Lung (tissue), 12 donors: ENCODE results near the gene BIRC7. TPM values are rescaled to one million over a fixed set of nuclear protein-coding genes. Genes with fewer than 3 reads are reported as not detected.

Source experiments
- ATAC-seq: fragments of 200-7000 bp; cut with Tn5 transposase; one replicate; pipeline ENCODE4 v1.9.1; 2020; ENCODE audit warnings: moderate number of reproducible peaks; ENCODE audit not compliant: insufficient read depth, low FRiP score
- DNase-seq, 3 donors: peaks; one replicate each; pipeline ENCODE4 v3.0.0-alpha.2; 2013 to 2017
- H3K27ac ChIP-seq, 2 donors: one replicate each; pipeline ENCODE4 v1.5.1; 2013; ENCODE audit warnings: mild to moderate bottlenecking in 2 of 2, moderate library complexity in 2 of 2, control low read depth in 1 of 2, inconsistent platforms in 1 of 2, low read depth in 1 of 2, low read length in 1 of 2
- H3K27me3 ChIP-seq, 3 donors: one replicate each; pipeline ENCODE4 v1.5.1; 2013; ENCODE audit warnings: low read length in 2 of 3; ENCODE audit not compliant: control insufficient read depth in 3 of 3, insufficient read depth in 3 of 3
- H3K36me3 ChIP-seq, 4 donors: one replicate each; pipeline ENCODE4 v1.5.1; 2013; ENCODE audit warnings: low read length in 4 of 4, mild to moderate bottlenecking in 1 of 4, moderate library complexity in 1 of 4; ENCODE audit not compliant: control insufficient read depth in 4 of 4, insufficient read depth in 4 of 4
- H3K4me1 ChIP-seq, 5 donors: one replicate each; pipeline ENCODE4 v1.5.1; 2013; ENCODE audit warnings: low read length in 5 of 5, mild to moderate bottlenecking in 2 of 5, moderate library complexity in 1 of 5; ENCODE audit not compliant: control insufficient read depth in 5 of 5, insufficient read depth in 5 of 5
- H3K4me3 ChIP-seq: one replicate; pipeline ENCODE4 v1.5.1; 2013; ENCODE audit warnings: mild to moderate bottlenecking, control low read depth, moderate library complexity
- H3K9ac ChIP-seq, 2 donors: one replicate each; pipeline ENCODE4 v1.5.1; 2013; ENCODE audit warnings: low read length in 2 of 2, control low read depth in 1 of 2; ENCODE audit not compliant: insufficient read depth in 1 of 2
- H3K9me3 ChIP-seq, 4 donors: one replicate each; pipeline ENCODE4 v1.5.1; 2013; ENCODE audit warnings: low read length in 3 of 4, mild to moderate bottlenecking in 1 of 4, moderate library complexity in 1 of 4; ENCODE audit not compliant: control insufficient read depth in 4 of 4, insufficient read depth in 3 of 4
- CTCF ChIP-seq: IDR thresholded peaks from 2 replicates; pipeline ENCODE4 v1.5.1; 2012; ENCODE audit warnings: mild to moderate bottlenecking; ENCODE audit errors: control extremely low read depth, extremely low read depth
- WGBS, 2 donors: extraction: QIAGEN DNeasy Blood & Tissue Kit; methylation state at CpG; one replicate each; pipeline ENCODE4 v1.1.7; 2013; 5-methylcytosine and 5-hydroxymethylcytosine counted together
- polyA plus RNA-seq, 2 donors: library from polyadenylated mRNA; stranded (reverse); fragments of 200-250 nt; gene quantifications; one replicate each; pipeline ENCODE4 v1.2.1, GENCODE V29; 2013
- total RNA-seq, 2 donors: library from RNA; depleted of rRNA in 1 of 2; stranded (reverse); fragments of >200 nt in 1 of 2; gene quantifications; one replicate each; pipeline ENCODE4 v1.2.1, GENCODE V29; 2014 to 2021
- donor health status: control.
- donor health status: control.
- donor health status: Bipolar disorder and iron deficiency.
- donor health status: healthy.
- donor health status: DM: yes; HTN: yes; CAD: no.

The BIRC7 gene
- total and polyA plus RNA-seq, 4 donors = 0.57 to 1.2 (median 0.71) TPM; not detected in 1

- Histone ChIP-seq H3K27me3 (peaks cover 0 to 22% (median 12%) of the 10 kb centered on the region in 3 donors), H3K4me3 (no peak overlapping the region)
These were observed 21.2 kb downstream of the BIRC7 start for GRCh38 chr20:63256954-63257353.

GRCh38 chr20:63257629-63258028 lies 21.9 kb downstream of the BIRC7 start:
- H3K27me3 ChIP-seq = peaks cover 0 to 18% (median 8%) of the 10 kb centered on the region in 3 donors
- WGBS, 2 donors = 91 to 92% methylated on average over 11 to 13 of the region's 13 CpGs
- DNase-seq = no peak

More at GRCh38 chr20:63256954-63257353, 21.2 kb downstream of the BIRC7 start:
- WGBS, 2 donors = 92 to 97% methylated on average over 4 of the region's 4 CpGs
- no peak for TF ChIP-seq CTCF
- DNase-seq (no peak), ATAC-seq (no peak)
- H3K27ac ChIP-seq = no peak overlapping the region
- no peaks in the 10 kb centered on the region for H3K36me3 ChIP-seq
- no peak overlapping the region for H3K9ac ChIP-seq
- peaks cover 0 to 67% (median 23%) of the 10 kb centered on the region in 5 donors for H3K4me1 ChIP-seq
- H3K9me3 ChIP-seq = peaks cover 0 to 4% (median 0%) of the 10 kb centered on the region in 4 donors

GRCh38 chr20:63258781-63259180 lies 23.1 kb downstream of the BIRC7 start:
- TF ChIP-seq CTCF = no peak
- peaks cover 0 to 13% (median 7%) of the 10 kb centered on the region in 3 donors for H3K27me3 ChIP-seq
- H3K36me3 ChIP-seq = no peaks in the 10 kb centered on the region
- no peak overlapping the region for H3K27ac ChIP-seq
- WGBS, 2 donors = 35 to 54% methylated on average over 8 of the region's 8 CpGs
- no peak for ATAC-seq
- no peak overlapping the region for H3K9ac ChIP-seq
- DNase-seq = peak; percentile 89 to 96 (median 93)
- H3K9me3 ChIP-seq = peaks cover 0 to 4% (median 0%) of the 10 kb centered on the region in 4 donors
- H3K4me3 ChIP-seq = no peak overlapping the region
- H3K4me1 ChIP-seq = peaks cover 0 to 61% (median 24%) of the 10 kb centered on the region in 5 donors

More at GRCh38 chr20:63257629-63258028, 21.9 kb downstream of the BIRC7 start:
- Histone ChIP-seq H3K9me3 (peaks cover 0 to 4% (median 0%) of the 10 kb centered on the region in 4 donors), H3K27ac (no peak overlapping the region), H3K4me1 (peaks cover 0 to 68% (median 24%) of the 10 kb centered on the region in 5 donors), H3K36me3 (no peaks in the 10 kb centered on the region), H3K4me3 (no peak overlapping the region), H3K9ac (no peak overlapping the region)
- ATAC-seq = no peak
- no peak for TF ChIP-seq CTCF
